Measurements from ENCODE around the gene CACNA1G.

The CACNA1G gene

GRCh38 chr17:50590946-50591737 lies 30.6 kb downstream of the CACNA1G start:
- DNase-seq = no peak

GRCh38 chr17:50593321-50593720 lies 32.8 kb downstream of the CACNA1G start:
- no peak for DNase-seq

GRCh38 chr17:50594128-50594823 lies 33.8 kb downstream of the CACNA1G start:
- DNase-seq = no peak

- no peak for DNase-seq
Measured at GRCh38 chr17:50594892-50595291, 34.4 kb downstream of the CACNA1G start.

- DNase-seq = no peak
Measured at GRCh38 chr17:50596191-50597037, 35.9 kb downstream of the CACNA1G start.

GRCh38 chr17:50598487-50598886 lies 38.0 kb downstream of the CACNA1G start:
- no peak for DNase-seq

GRCh38 chr17:50599606-50600005 lies 39.1 kb downstream of the CACNA1G start:
- no peak for DNase-seq

GRCh38 chr17:50601823-50602375 lies 41.4 kb downstream of the CACNA1G start:
- no peak for DNase-seq

GRCh38 chr17:50602836-50603235 lies 42.3 kb downstream of the CACNA1G start:
- DNase-seq = no peak

GRCh38 chr17:50603340-50603739 lies 42.8 kb downstream of the CACNA1G start:
- DNase-seq = no peak

- DNase-seq = no peak
Measured at GRCh38 chr17:50604513-50604912, 44.0 kb downstream of the CACNA1G start.

GRCh38 chr17:50605429-50605828 lies 44.9 kb downstream of the CACNA1G start:
- no peak for DNase-seq

- no peak for DNase-seq
Measured at GRCh38 chr17:50607522-50608175, 47.1 kb downstream of the CACNA1G start.

- no peak for DNase-seq
Measured at GRCh38 chr17:50608700-50609379, 48.3 kb downstream of the CACNA1G start.

GRCh38 chr17:50609380-50610074 lies 49.0 kb downstream of the CACNA1G start:
- DNase-seq = no peak

- no peak for DNase-seq
Measured at GRCh38 chr17:50611634-50612033, 51.1 kb downstream of the CACNA1G start.

- no peak for DNase-seq
Measured at GRCh38 chr17:50612281-50612680, 51.8 kb downstream of the CACNA1G start.

GRCh38 chr17:50613007-50613992 lies 52.8 kb downstream of the CACNA1G start:
- no peak for DNase-seq

- DNase-seq = no peak
Measured at GRCh38 chr17:50614471-50615051, 54.0 kb downstream of the CACNA1G start.

- no peak for DNase-seq
Measured at GRCh38 chr17:50615828-50616227, 55.3 kb downstream of the CACNA1G start.

Data from activated effector memory CD4-positive, alpha-beta T cell treated with anti-CD3 and anti-CD28 coated beads, Interleukin-2, amount 50 U/mL, for 16 hours (primary cell).